H1 (cell line): ENCODE results near the gene MDK. TPM values are rescaled to one million over a fixed set of nuclear protein-coding genes. Genes with fewer than 3 reads are reported as not detected.

Experiments
- CTCF ChIA-PET: fragments of 300-600 bp; sonication (Branson Sonifier 250); formaldehyde crosslinking; loops from one replicate; lab custom pipeline; 2021; ENCODE audit not compliant: partially characterized antibody; lab: Charles Lee
- POLR2A ChIA-PET: fragments of 300-600 bp; sonication (Branson Sonifier 250); formaldehyde crosslinking; loops from one replicate; lab custom pipeline; 2021; ENCODE audit warnings: inconsistent platforms; ENCODE audit not compliant: partially characterized antibody; lab: Charles Lee
- DNase-seq, 2 experiments: peaks; one replicate each; pipeline versions ENCODE4 v3.0.0 to v3.0.0-alpha.2; 2010 to 2022; ENCODE audit warnings: low spot score in 2 of 2, low read depth in 1 of 2, mixed read lengths in 1 of 2
- FAIRE-seq: peaks from 2 replicates; lab custom pipeline; 2011; peaks lifted over from hg19 to GRCh38; lab: Jason Lieb, UNC
- H2AFZ ChIP-seq: 2 replicates; pipeline ENCODE4 v1.8.1; 2012; ENCODE audit warnings: low read length, inconsistent platforms
- H2AK5ac ChIP-seq: 2 replicates; pipeline ENCODE4 v1.6.1; 2013; ENCODE audit warnings: low read depth, low read length
- H2BK120ac ChIP-seq: replicated peaks from 2 replicates; pipeline ENCODE3; 2013; ENCODE audit warnings: low read depth, low read length, inconsistent platforms
- H2BK12ac ChIP-seq: 2 replicates; pipeline ENCODE4 v1.6.1; 2013; ENCODE audit warnings: low read depth, low read length
- H2BK15ac ChIP-seq: 2 replicates; pipeline ENCODE4 v1.6.1; 2013; ENCODE audit warnings: low read length
- H2BK20ac ChIP-seq: 2 replicates; pipeline ENCODE4 v1.6.1; 2013; ENCODE audit warnings: low read length
- H2BK5ac ChIP-seq: 2 replicates; pipeline ENCODE4 v1.6.1; 2013; ENCODE audit warnings: low read depth, low read length
- H3K14ac ChIP-seq: 2 replicates; pipeline ENCODE4 v1.6.1; 2013; ENCODE audit warnings: inconsistent platforms; ENCODE audit not compliant: insufficient read length
- H3K18ac ChIP-seq: 2 replicates; pipeline ENCODE4 v1.6.1; 2013; ENCODE audit warnings: low read length; ENCODE audit errors: extremely low read depth
- H3K23ac ChIP-seq: 2 replicates; pipeline ENCODE4 v1.6.1; 2013; ENCODE audit warnings: inconsistent platforms; ENCODE audit not compliant: insufficient read length
- H3K23me2 ChIP-seq: 2 replicates; pipeline ENCODE4 v1.6.1; 2013; ENCODE audit warnings: low read depth, low read length
- H3K27ac ChIP-seq: 2 replicates; pipeline ENCODE4 v1.6.1; 2011; ENCODE audit warnings: low read depth, low read length, inconsistent platforms
- H3K27me3 ChIP-seq, 4 experiments: replicated peaks in 1 of 4; 1 replicate in 1 of 4; 2 replicates in 3 of 4; pipeline versions ENCODE4 v1.6.1 to v1.8.1; 2011 to 2013; ENCODE audit warnings: low read length in 3 of 4, mild to moderate bottlenecking in 3 of 4, inconsistent platforms in 2 of 4, mixed read lengths in 2 of 4, moderate library complexity in 1 of 4; ENCODE audit not compliant: control insufficient read depth in 3 of 4, insufficient read depth in 3 of 4; ENCODE audit errors: extremely low read depth in 1 of 4
- H3K36me3 ChIP-seq, 4 experiments: 2 replicates each; pipeline versions ENCODE4 v1.6.1 to v1.8.1; 2011 to 2013; ENCODE audit warnings: mild to moderate bottlenecking in 4 of 4, low read length in 3 of 4, moderate library complexity in 2 of 4, control low read depth in 1 of 4, inconsistent platforms in 1 of 4; ENCODE audit not compliant: insufficient read depth in 4 of 4, control insufficient read depth in 2 of 4
- H3K4ac ChIP-seq: replicated peaks from 2 replicates; pipeline ENCODE3; 2013; ENCODE audit warnings: low read length, low read depth, mixed read lengths, inconsistent platforms; ENCODE audit not compliant: insufficient read length
- H3K4me1 ChIP-seq, 4 experiments: replicated peaks in 1 of 4; 1 replicate in 1 of 4; 2 replicates in 3 of 4; pipeline versions ENCODE4 v1.6.1 to v1.8.1; 2011 to 2013; ENCODE audit warnings: low read length in 3 of 4, inconsistent platforms in 2 of 4, mixed read lengths in 1 of 4; ENCODE audit not compliant: insufficient read depth in 4 of 4, control insufficient read depth in 3 of 4
- H3K4me2 ChIP-seq, 2 experiments: 2 replicates each; pipeline versions ENCODE4 v1.6.1 to v1.8.1; 2011 to 2013; ENCODE audit warnings: low read depth in 2 of 2, low read length in 2 of 2, control low read depth in 1 of 2, inconsistent platforms in 1 of 2, mild to moderate bottlenecking in 1 of 2; ENCODE audit not compliant: insufficient read depth in 1 of 2
- H3K4me3 ChIP-seq, 4 experiments: fragments of 200-600, 300-600 bp in 1 of 4; sonication (generic), shearing (Covaris generic), sonication (Bioruptor Twin) in 1 of 4; 2 replicates each; pipeline versions ENCODE4 v1.5.1 to v1.8.1; 2011 to 2016; ENCODE audit warnings: low read length in 4 of 4, low read depth in 3 of 4, control low read depth in 2 of 4, inconsistent platforms in 2 of 4, mild to moderate bottlenecking in 2 of 4, mixed read lengths in 1 of 4, moderate library complexity in 1 of 4; ENCODE audit not compliant: insufficient read depth in 2 of 4; ENCODE audit errors: extremely low read depth in 1 of 4
- H3K56ac ChIP-seq: replicated peaks from 2 replicates; pipeline ENCODE3; 2013; ENCODE audit warnings: low read depth, mild to moderate bottlenecking, mixed read lengths, low read length, inconsistent platforms; ENCODE audit not compliant: insufficient read length
- H3K79me1 ChIP-seq: 2 replicates; pipeline ENCODE4 v1.6.1; 2013; ENCODE audit warnings: low read depth, low read length, control low read depth
- H3K79me2 ChIP-seq, 2 experiments: 2 replicates each; pipeline versions ENCODE4 v1.6.1 to v1.8.1; 2012 to 2013; ENCODE audit warnings: low read length in 2 of 2, mild to moderate bottlenecking in 2 of 2, inconsistent platforms in 1 of 2; ENCODE audit not compliant: insufficient read depth in 2 of 2, control insufficient read depth in 1 of 2
- H3K9ac ChIP-seq, 4 experiments: replicated peaks in 1 of 4; 1 replicate in 1 of 4; 2 replicates in 3 of 4; pipeline versions ENCODE4 v1.6.1 to v1.8.1; 2011 to 2013; ENCODE audit warnings: low read depth in 3 of 4, low read length in 3 of 4, control low read depth in 2 of 4, mild to moderate bottlenecking in 2 of 4, moderate library complexity in 2 of 4, inconsistent platforms in 1 of 4; ENCODE audit errors: extremely low read depth in 1 of 4
- H3K9me3 ChIP-seq, 2 experiments: 2 replicates each; pipeline versions ENCODE4 v1.6.1 to v1.8.1; 2012 to 2013; ENCODE audit warnings: mild to moderate bottlenecking in 2 of 2, moderate library complexity in 2 of 2, control low read depth in 1 of 2, inconsistent platforms in 1 of 2, low read depth in 1 of 2, low read length in 1 of 2, mixed read lengths in 1 of 2; ENCODE audit not compliant: insufficient read depth in 2 of 2
- H4K20me1 ChIP-seq, 2 experiments: replicated peaks in 1 of 2; 2 replicates each; pipeline versions ENCODE3 to v1.8.1; 2011 to 2013; ENCODE audit warnings: inconsistent platforms in 2 of 2, low read length in 2 of 2, mild to moderate bottlenecking in 1 of 2; ENCODE audit not compliant: insufficient read depth in 2 of 2, control insufficient read depth in 1 of 2
- H4K5ac ChIP-seq: 2 replicates; pipeline ENCODE4 v1.6.1; 2013; ENCODE audit warnings: low read length, low read depth, mixed read lengths, inconsistent platforms; ENCODE audit not compliant: insufficient read length
- H4K8ac ChIP-seq: 2 replicates; pipeline ENCODE4 v1.8.0; 2013; ENCODE audit warnings: mild to moderate bottlenecking, moderate library complexity, low read length, inconsistent platforms; ENCODE audit not compliant: insufficient read depth; ENCODE audit errors: extremely low read depth
- H4K91ac ChIP-seq: replicated peaks from 2 replicates; pipeline ENCODE3; 2013; ENCODE audit warnings: low read length, mixed read lengths, inconsistent platforms; ENCODE audit not compliant: insufficient read length
- GABPA ChIP-seq: IDR thresholded peaks from 2 replicates; pipeline ENCODE4 v1.6.1; 2011; ENCODE audit warnings: mild to moderate bottlenecking, low read length, moderate library complexity, borderline replicate concordance; ENCODE audit not compliant: insufficient read depth
- NANOG ChIP-seq: IDR thresholded peaks from 2 replicates; pipeline ENCODE4 v1.6.1; 2011; ENCODE audit warnings: low read length, low read depth, mild to moderate bottlenecking, inconsistent platforms; ENCODE audit not compliant: insufficient read depth, poor library complexity, severe bottlenecking
- WGBS, 2 experiments: shearing (Covaris generic) in 1 of 2; methylation state at CpG; one replicate each; pipeline versions ENCODE4 v1.1.6 to v1.1.7; 2013 to 2015; ENCODE audit warnings: low lambda C conversion rate in 2 of 2, mixed read lengths in 2 of 2, inconsistent platforms in 1 of 2, low coverage in 1 of 2, missing lambda C conversion rate in 1 of 2; ENCODE audit not compliant: insufficient replicate concordance in 2 of 2, insufficient coverage in 1 of 2, insufficient read length in 1 of 2; ENCODE audit errors: extremely low coverage in 1 of 2, missing lambda C conversion rate in 1 of 2; 5-methylcytosine and 5-hydroxymethylcytosine counted together
- polyA plus RNA-seq, 7 experiments: library from polyadenylated mRNA; depleted of rRNA in 3 of 7; stranded (reverse) in 5 of 7; unstranded in 2 of 7; fragments of >200 nt in 5 of 7; fragments of 200-250 nt in 2 of 7; gene quantifications; 1 replicate in 5 of 7; 2 replicates in 1 of 7; 4 replicates in 1 of 7; pipeline versions ENCODE4 v1.2.1 to v1.2.3, GENCODE V29; 2011 to 2013; ENCODE audit warnings: missing spikeins in 2 of 7, mixed read lengths in 2 of 7
- total RNA-seq: library from RNA; stranded (reverse); fragmentation: NEBNext Ultra II Directional; extraction: Animal tissue kit (Norgen Biotek cat#: 25700); gene quantifications from 2 replicates; pipeline ENCODE4 v1.2.1, GENCODE V29; 2021

Gene MDK
- total and polyA plus RNA-seq, 2 of the 8 experiments (the other 6 are each of a cell fraction or from before 2014, with no cell fraction given), result 309 to 606 TPM

- no peak overlapping the region for H3K18ac ChIP-seq
- no peak overlapping the region for H3K56ac ChIP-seq
- TF ChIP-seq NANOG (no peak), GABPA (no peak)
- H4K8ac ChIP-seq, result no peak overlapping the region
- H2BK20ac ChIP-seq, result no peak overlapping the region
- H3K23ac ChIP-seq, result no peak overlapping the region
- H2BK12ac ChIP-seq, result no peak overlapping the region
- H3K14ac ChIP-seq, result no peak overlapping the region
- 92% methylated on average over 9 of the region's 10 CpGs; no CpG with 5 or more reads in 1 of the 2 experiments for WGBS, 2 experiments
- H2BK120ac ChIP-seq, result no peak overlapping the region
- no peak overlapping the region for H3K9ac ChIP-seq
- no peaks in the 10 kb centered on the region for H3K23me2 ChIP-seq
- H4K5ac ChIP-seq, result no peak overlapping the region
- no peaks in the 10 kb centered on the region for H3K79me2 ChIP-seq
- H2AK5ac ChIP-seq, result no peak overlapping the region
- no peak overlapping the region for H2BK15ac ChIP-seq
- no peaks in the 10 kb centered on the region for H4K20me1 ChIP-seq
- H3K27me3 ChIP-seq, result no peaks in the 10 kb centered on the region
- no peak overlapping the region for H3K4me2 ChIP-seq
- H3K36me3 ChIP-seq, result peaks cover 2 to 22% (median 15%) of the 10 kb centered on the region in 4 experiments; a peak in 5 of 8 replicates
- no peak overlapping the region for H3K4me3 ChIP-seq
- H2AFZ ChIP-seq, result no peak overlapping the region
- H3K79me1 ChIP-seq, result no peaks in the 10 kb centered on the region
- peaks cover 0 to 2% (median 0%) of the 10 kb centered on the region in 4 experiments; a peak in 1 of 7 replicates for H3K4me1 ChIP-seq
- H3K4ac ChIP-seq, result no peak overlapping the region
- no peak overlapping the region for H3K27ac ChIP-seq
- POLR2A ChIA-PET, result interaction anchor here (0.7 kb wide), 1 partner anchor 90 kb away, joined by 3 read pairs; no protein-coding TSS in a partner anchor
- no peak overlapping the region for H4K91ac ChIP-seq
- no peak overlapping the region for H2BK5ac ChIP-seq
- CTCF ChIA-PET, result interaction anchor here (0.8 to 11.6 kb wide), 15 partner anchors 9 to 210 kb away, joined by 3 to 124 read pairs (median 3); partner anchors contain the start of genes ATG13, CHRM4 and HARBI1
- FAIRE-seq (no peak), DNase-seq (no peak)
- H3K9me3 ChIP-seq, result no peaks in the 10 kb centered on the region
These were observed 26.2 kb downstream of the MDK start for GRCh38 chr11:46407635-46408034.
